NCI-H345 (cell line): Measurements from ENCODE around the gene CXCL16.

ENCODE experiments used
- DNase-seq: peaks from one replicate; lab custom pipeline; 2025; lab: John Stamatoyannopoulos, UW

The CXCL16 gene

GRCh38 chr17:4739122-4740024 is at the start of gene CXCL16, which contains the start of gene ZMYND15:
Gene CXCL16 (minus strand): TSS chr17:4739928. CDS start chr17:4739339, 589 bp downstream.
Gene ZMYND15 (plus strand): TSS chr17:4739833. CDS start chr17:4740549, 716 bp downstream.
- peak; percentile 12 for DNase-seq

GRCh38 chr17:4788807-4789700 is 49.3 kb upstream of the CXCL16 start, which contains the start of gene GLTPD2:
Gene GLTPD2 (plus strand): TSS chr17:4788964. CDS start chr17:4789012, 48 bp downstream.
- DNase-seq, result no peak

- DNase-seq, result no peak
Measured at GRCh38 chr17:4788159-4788806, 48.6 kb upstream of the CXCL16 start.

- DNase-seq, result no peak
Measured at GRCh38 chr17:4786516-4786915, 46.8 kb upstream of the CXCL16 start.

GRCh38 chr17:4786106-4786511 is 46.4 kb upstream of the CXCL16 start, which contains the start of gene VMO1:
Gene VMO1 (minus strand): TSS chr17:4786364. CDS start chr17:4786352, 12 bp downstream.
- DNase-seq, result no peak

GRCh38 chr17:4785311-4786105 is 45.8 kb upstream of the CXCL16 start:
- no peak for DNase-seq

- DNase-seq, result no peak
Measured at GRCh38 chr17:4782652-4783051, 42.9 kb upstream of the CXCL16 start.

- DNase-seq, result no peak
Measured at GRCh38 chr17:4780325-4780955, 40.7 kb upstream of the CXCL16 start.

- no peak for DNase-seq
Measured at GRCh38 chr17:4777969-4778760, 38.4 kb upstream of the CXCL16 start.

GRCh38 chr17:4772235-4772613 is 32.5 kb upstream of the CXCL16 start:
- DNase-seq, result no peak

GRCh38 chr17:4771519-4772234 is 31.9 kb upstream of the CXCL16 start, which contains the start of gene TM4SF5:
Gene TM4SF5 (plus strand): TSS chr17:4771886. CDS start chr17:4771923, 37 bp downstream.
- peak; percentile 13 for DNase-seq

GRCh38 chr17:4769628-4770027 is 29.9 kb upstream of the CXCL16 start:
- no peak for DNase-seq

GRCh38 chr17:4768298-4768697 is 28.6 kb upstream of the CXCL16 start:
- DNase-seq, result no peak

- DNase-seq, result no peak
Measured at GRCh38 chr17:4766723-4767122, 27.0 kb upstream of the CXCL16 start.

GRCh38 chr17:4766201-4766600 is 26.5 kb upstream of the CXCL16 start:
- no peak for DNase-seq

GRCh38 chr17:4764595-4764994 is 24.9 kb upstream of the CXCL16 start:
- DNase-seq, result no peak

- DNase-seq, result no peak
Measured at GRCh38 chr17:4759776-4760236, 20.1 kb upstream of the CXCL16 start.

- DNase-seq, result no peak
Measured at GRCh38 chr17:4753392-4753791, 13.7 kb upstream of the CXCL16 start.

- DNase-seq, result no peak
Measured at GRCh38 chr17:4751932-4752331, 12.2 kb upstream of the CXCL16 start.
